C1 segment of cervical spinal cord (tissue), 14 donors: ENCODE results near the gene DLGAP3.

ENCODE experiments used
- DNase-seq, 14 donors: peaks; one replicate each; lab custom pipeline; 2025; lab: John Stamatoyannopoulos, UW

DLGAP3 gene

GRCh38 chr1:34867415-34867814, 62.0 kb downstream of the DLGAP3 start:
- peak in 2 of 14 donors; percentile 8 to 16 for DNase-seq

GRCh38 chr1:34866762-34867109, 62.7 kb downstream of the DLGAP3 start:
- DNase-seq: no peak

- peak; percentile 17 to 80 (median 57) for DNase-seq
Observed at GRCh38 chr1:34865981-34866761, 63.3 kb downstream of the DLGAP3 start.

GRCh38 chr1:34865573-34865972, 63.9 kb downstream of the DLGAP3 start:
- DNase-seq: no peak

GRCh38 chr1:34864759-34865158, 64.7 kb downstream of the DLGAP3 start:
- DNase-seq: no peak

GRCh38 chr1:34863501-34863900, 65.9 kb downstream of the DLGAP3 start:
- DNase-seq: no peak

- DNase-seq: peak; percentile 40 to 92 (median 88)
Observed at GRCh38 chr1:34859446-34860200, 69.8 kb downstream of the DLGAP3 start, which contains the start of gene SMIM12. Gene SMIM12 (minus strand): TSS chr1:34859749. CDS start chr1:34855977, 3,772 bp downstream.

- DNase-seq: peak in 3 of 14 donors; percentile 7 to 67 (median 55)
Observed at GRCh38 chr1:34858901-34859445, 70.5 kb downstream of the DLGAP3 start.

- DNase-seq: no peak
Observed at GRCh38 chr1:34856697-34857096, 72.8 kb downstream of the DLGAP3 start.

- DNase-seq: peak in 13 of 14 donors; percentile 10 to 89 (median 75)
Observed at GRCh38 chr1:34852677-34853217, 76.7 kb downstream of the DLGAP3 start.

GRCh38 chr1:34851431-34852105, 77.9 kb downstream of the DLGAP3 start:
- DNase-seq: peak in 6 of 14 donors; percentile 4 to 41 (median 34)

GRCh38 chr1:34850382-34850781, 79.1 kb downstream of the DLGAP3 start:
- no peak for DNase-seq

- DNase-seq: no peak
Observed at GRCh38 chr1:34847094-34847493, 82.4 kb downstream of the DLGAP3 start.

GRCh38 chr1:34846265-34846664, 83.2 kb downstream of the DLGAP3 start:
- DNase-seq: no peak

- DNase-seq: no peak
Observed at GRCh38 chr1:34845131-34845901, 84.1 kb downstream of the DLGAP3 start.

GRCh38 chr1:34844252-34844634, 85.2 kb downstream of the DLGAP3 start:
- peak in 4 of 14 donors; percentile 15 to 21 (median 19) for DNase-seq

- no peak for DNase-seq
Observed at GRCh38 chr1:34843392-34844251, 85.8 kb downstream of the DLGAP3 start.

- DNase-seq: peak in 1 of 14 donors; percentile 6
Observed at GRCh38 chr1:34842952-34843371, 86.5 kb downstream of the DLGAP3 start.

- no peak for DNase-seq
Observed at GRCh38 chr1:34842073-34842472, 87.4 kb downstream of the DLGAP3 start.

GRCh38 chr1:34840426-34840825, 89.0 kb downstream of the DLGAP3 start:
- no peak for DNase-seq
